Measurements from ENCODE around the gene IGFL3.

Gene IGFL3

GRCh38 chr19:46076951-46077814 is 47.3 kb downstream of the IGFL3 start:
- DNase-seq (ENCODE audit: low read depth in 2 of 2), result peak in 1 of 2 donors; percentile 18

DNA sequence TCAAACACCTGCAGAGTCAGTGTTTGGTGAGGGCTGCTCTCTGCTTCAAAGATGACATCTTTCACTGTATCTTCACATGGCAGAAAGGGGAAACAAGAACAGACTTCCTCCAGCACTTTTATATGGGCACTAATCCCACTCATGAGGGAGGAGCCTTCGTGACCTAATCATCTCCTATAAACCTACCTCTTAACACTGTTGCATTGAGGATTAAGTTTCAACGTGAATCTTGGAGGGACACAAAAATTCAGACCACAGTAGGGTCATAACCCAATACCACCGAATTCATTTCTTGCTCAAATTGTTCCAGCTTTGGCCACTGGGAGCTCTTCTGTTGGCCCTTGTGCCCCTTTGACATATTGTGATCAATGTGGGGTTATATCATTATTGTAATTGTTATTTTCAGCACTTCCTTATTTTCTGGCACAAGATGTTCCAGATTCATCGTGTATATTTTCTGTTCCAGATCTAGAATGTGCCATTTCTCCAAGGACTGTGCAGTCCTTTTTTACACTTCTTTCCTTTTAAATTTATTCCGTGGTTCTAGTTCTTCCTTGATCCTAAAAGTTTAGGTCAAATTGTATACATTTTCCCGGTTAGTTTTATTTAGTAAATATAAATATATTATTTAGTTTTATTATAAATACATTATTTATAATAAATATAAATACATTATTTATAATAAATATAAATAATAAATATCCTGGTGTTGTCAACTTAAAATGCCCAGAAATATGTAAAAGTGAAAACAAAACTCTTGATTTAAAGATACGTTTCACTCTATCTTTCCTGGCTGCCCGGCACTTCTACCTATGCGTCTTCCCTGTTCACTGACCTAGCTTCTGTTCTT is 48.2 kb downstream of the IGFL3 start:
- no peak for DNase-seq (ENCODE audit: low read depth in 2 of 2)

GRCh38 chr19:46073268-46073922 is 51.1 kb downstream of the IGFL3 start:
- no peak for DNase-seq (ENCODE audit: low read depth in 2 of 2)

Data from stimulated activated CD4-positive, alpha-beta T cell treated with anti-CD3 and anti-CD28 coated beads, Interleukin-15, amount 100 ng/mL, for 48 hours (primary cell).